ENCODE results near the gene LIF. TPM values are rescaled to one million over a fixed set of nuclear protein-coding genes. Genes with fewer than 3 reads are reported as not detected.

The LIF gene
- polyA plus RNA-seq, 2 of the 4 experiments (the other 2 are of a cell fraction) = 40.7 to 54.5 TPM

GRCh38 chr22:30192427-30192826, 54.1 kb downstream of the LIF start:
- POLR2A ChIA-PET = no interaction called here

GRCh38 chr22:30191040-30191701, 55.4 kb downstream of the LIF start:
- peak in 1 of 2 experiments; percentile 46 for DNase-seq (ENCODE audit: low read depth in 1 of 2, low spot score in 1 of 2)
- ChIA-PET CTCF (interaction anchor here (1.4 to 3.9 kb wide), 4 partner anchors 13 to 83 kb away, joined by 3 to 20 read pairs (median 6); no protein-coding TSS in a partner anchor), POLR2A (no interaction called here)
- TF ChIP-seq JUNB (IDR thresholded peaks at IDR 0.05) (no peak), USF2 (IDR thresholded peaks at IDR 0.05) (no peak), CBX8 (IDR thresholded peaks at IDR 0.05) (no peak), MAFK (IDR thresholded peaks at IDR 0.05; ENCODE audit: partially characterized antibody) (peak; percentile 43)
- WGBS (ENCODE audit: missing lambda C conversion rate) = 47% methylated on average over 3 of the region's 3 CpGs
- H3K4me2 ChIP-seq = peak overlapping the region; percentile 17; the same call in 2 of the 3 replicates
- peaks cover 63% of the 10 kb centered on the region for H3K4me1 ChIP-seq
- peaks cover 9% of the 10 kb centered on the region; the same call in 2 of the 3 replicates for H3K9me3 ChIP-seq
- no peak for FAIRE-seq
- no peak overlapping the region for H3K4me3 ChIP-seq
- H3K27ac ChIP-seq = peak overlapping the region; percentile 95 to 100
- no peak for ATAC-seq

More at GRCh38 chr22:30192427-30192826, 54.1 kb downstream of the LIF start:
- no peak for TF ChIP-seq EP300 (IDR thresholded peaks at IDR 0.05)
- TF ChIP-seq HDAC2 (IDR thresholded peaks at IDR 0.05) = no peak
- TF ChIP-seq MAFK (IDR thresholded peaks at IDR 0.05; ENCODE audit: partially characterized antibody) = no peak
- no peak for TF ChIP-seq ZNF302 (CRISPR knock-in tag; IDR thresholded peaks at IDR 0.05)
- TF ChIP-seq FOSB (CRISPR knock-in tag; IDR thresholded peaks at IDR 0.05) = no peak
- TF ChIP-seq RARB (CRISPR knock-in tag; IDR thresholded peaks at IDR 0.05) = no peak
- TF ChIP-seq JUN (IDR thresholded peaks at IDR 0.05) = no peak
- H3K4me2 ChIP-seq = no peak overlapping the region
- peaks cover 9% of the 10 kb centered on the region; the same call in 2 of the 3 replicates for H3K9me3 ChIP-seq
- 96% methylated on average over 1 of the region's 1 CpG for WGBS (ENCODE audit: missing lambda C conversion rate)
- CTCF ChIA-PET = interaction anchor here (3.9 kb wide), 1 partner anchor 84 kb away, joined by 20 read pairs; no protein-coding TSS in a partner anchor
- peak overlapping the region; percentile 95 to 100 for H3K27ac ChIP-seq
- FAIRE-seq (no peak), ATAC-seq (no peak), DNase-seq (ENCODE audit: low read depth in 1 of 2, low spot score in 1 of 2) (no peak)
- H3K4me3 ChIP-seq = no peak overlapping the region
- H3K4me1 ChIP-seq = peaks cover 63% of the 10 kb centered on the region

GRCh38 chr22:30190574-30190973, 56.0 kb downstream of the LIF start:
- no peak for DNase-seq (ENCODE audit: low read depth in 1 of 2, low spot score in 1 of 2)
- no peak for ATAC-seq
- no peak for FAIRE-seq
- WGBS (ENCODE audit: missing lambda C conversion rate) = 95% methylated on average over 1 of the region's 1 CpG
- no peak overlapping the region for H3K4me3 ChIP-seq
- peak overlapping the region; percentile 95 to 100 for H3K27ac ChIP-seq
- H3K4me1 ChIP-seq = peaks cover 65% of the 10 kb centered on the region
- H3K9me3 ChIP-seq = peaks cover 9% of the 10 kb centered on the region; the same call in 2 of the 3 replicates
- TF ChIP-seq RFX5 (IDR thresholded peaks at IDR 0.05) (no peak), TP53 (CRISPR knock-in tag; IDR thresholded peaks at IDR 0.05) (no peak), CBX8 (IDR thresholded peaks at IDR 0.05) (no peak), CHD2 (IDR thresholded peaks at IDR 0.05; ENCODE audit: low read length, partially characterized antibody) (no peak), ATOH8 (CRISPR knock-in tag; IDR thresholded peaks at IDR 0.05; ENCODE audit: low read depth) (no peak), PHF8 (IDR thresholded peaks at IDR 0.05; ENCODE audit: borderline replicate concordance, low read depth) (no peak), FOSB (CRISPR knock-in tag; IDR thresholded peaks at IDR 0.05) (no peak), EP300 (IDR thresholded peaks at IDR 0.05) (no peak), MYC (IDR thresholded peaks at IDR 0.05; ENCODE audit: borderline replicate concordance, low read length) (no peak), E2F6 (IDR thresholded peaks at IDR 0.05; ENCODE audit: borderline replicate concordance, low read depth) (no peak), HMGXB4 (CRISPR knock-in tag; IDR thresholded peaks at IDR 0.05; ENCODE audit: borderline replicate concordance) (no peak), CEBPB (IDR thresholded peaks at IDR 0.05) (no peak)
- peak overlapping the region; percentile 17; the same call in 2 of the 3 replicates for H3K4me2 ChIP-seq
- CTCF ChIA-PET = interaction anchor here (1.4 to 3.9 kb wide), 4 partner anchors 13 to 82 kb away, joined by 3 to 20 read pairs (median 6); no protein-coding TSS in a partner anchor
- POLR2A ChIA-PET = no interaction called here

Other genes starting within 250 kb of the LIF start
- not detected in 2 replicates for gene HORMAD2, start 166.3 kb downstream of the LIF start, polyA plus RNA-seq (2011; rRNA removed)
- not detected in 3 replicates for gene HORMAD2, start 166.3 kb downstream of the LIF start, polyA plus RNA-seq (2017; fragmentation: RNase III; extraction: RNeasy Plus Mini Kit Qiagen cat#74134 plus additional on column Dnase treatment)
- gene OSM, start 20.1 kb upstream of the LIF start, polyA plus RNA-seq (2011; rRNA removed) = not detected in 2 replicates
- not detected in 3 replicates for gene OSM, start 20.1 kb upstream of the LIF start, polyA plus RNA-seq (2017; fragmentation: RNase III; extraction: RNeasy Plus Mini Kit Qiagen cat#74134 plus additional on column Dnase treatment)
- 11.3 and 12.2 TPM in 2 replicates for gene CASTOR1, start 42.7 kb upstream of the LIF start, polyA plus RNA-seq (2011; rRNA removed)
- gene CASTOR1, start 42.7 kb upstream of the LIF start, polyA plus RNA-seq (2017; fragmentation: RNase III; extraction: RNeasy Plus Mini Kit Qiagen cat#74134 plus additional on column Dnase treatment) = 4.7 to 6.6 TPM (median 5.5 TPM) in 3 replicates
- 5.4 and 5.8 TPM in 2 replicates for gene TBC1D10A, start 80.2 kb upstream of the LIF start, polyA plus RNA-seq (2011; rRNA removed)
- gene TBC1D10A, start 80.2 kb upstream of the LIF start, polyA plus RNA-seq (2017; fragmentation: RNase III; extraction: RNeasy Plus Mini Kit Qiagen cat#74134 plus additional on column Dnase treatment) = 6.8 to 9.0 TPM (median 8.7 TPM) in 3 replicates
- gene SF3A1, start 110.1 kb upstream of the LIF start, polyA plus RNA-seq (2011; rRNA removed) = 47.0 and 86.1 TPM in 2 replicates
- 45.4 to 57.9 TPM (median 48.6 TPM) in 3 replicates for gene SF3A1, start 110.1 kb upstream of the LIF start, polyA plus RNA-seq (2017; fragmentation: RNase III; extraction: RNeasy Plus Mini Kit Qiagen cat#74134 plus additional on column Dnase treatment)
- gene CCDC157, start 110.2 kb upstream of the LIF start, polyA plus RNA-seq (2011; rRNA removed) = 1.4 and 2.1 TPM in 2 replicates
- 2.1 to 2.6 TPM (median 2.5 TPM) in 3 replicates for gene CCDC157, start 110.2 kb upstream of the LIF start, polyA plus RNA-seq (2017; fragmentation: RNase III; extraction: RNeasy Plus Mini Kit Qiagen cat#74134 plus additional on column Dnase treatment)
- gene RNF215, start 140.7 kb upstream of the LIF start, polyA plus RNA-seq (2011; rRNA removed) = 16.4 and 19.0 TPM in 2 replicates
- gene RNF215, start 140.7 kb upstream of the LIF start, polyA plus RNA-seq (2017; fragmentation: RNase III; extraction: RNeasy Plus Mini Kit Qiagen cat#74134 plus additional on column Dnase treatment) = 18.4 to 23.5 TPM (median 19.5 TPM) in 3 replicates
- 12.5 and 12.8 TPM in 2 replicates for gene SEC14L2, start 150.3 kb upstream of the LIF start, polyA plus RNA-seq (2011; rRNA removed)
- 15.2 to 21.8 TPM (median 17.2 TPM) in 3 replicates for gene SEC14L2, start 150.3 kb upstream of the LIF start, polyA plus RNA-seq (2017; fragmentation: RNase III; extraction: RNeasy Plus Mini Kit Qiagen cat#74134 plus additional on column Dnase treatment)
- 23.8 and 24.9 TPM in 2 replicates for gene MTFP1, start 179.0 kb upstream of the LIF start, polyA plus RNA-seq (2011; rRNA removed)
- 50.3 to 52.5 TPM (median 52.0 TPM) in 3 replicates for gene MTFP1, start 179.0 kb upstream of the LIF start, polyA plus RNA-seq (2017; fragmentation: RNase III; extraction: RNeasy Plus Mini Kit Qiagen cat#74134 plus additional on column Dnase treatment)
- 0.05 TPM in 1 of 2 replicates, not detected in the other for gene SEC14L3, start 225.3 kb upstream of the LIF start, polyA plus RNA-seq (2011; rRNA removed)
- gene SEC14L3, start 225.3 kb upstream of the LIF start, polyA plus RNA-seq (2017; fragmentation: RNase III; extraction: RNeasy Plus Mini Kit Qiagen cat#74134 plus additional on column Dnase treatment) = 0.04 TPM in 1 of 3 replicates, not detected in the others

All from A549 (cell line).